Right atrium auricular region (tissue), 2 donors: ENCODE results near the gene EXOC3. TPM values are rescaled to one million over a fixed set of nuclear protein-coding genes. Genes with fewer than 3 reads are reported as not detected.

Experiments
- DNase-seq: peaks from one replicate; pipeline ENCODE4 v3.0.0-alpha.2; 2019; ENCODE audit warnings: low spot score
- H3K27ac ChIP-seq, 2 donors: fragments of 200-600 bp; sonication (generic); 1 replicate in 1 of 2; 2 replicates in 1 of 2; pipeline ENCODE4 v1.5.1; 2016 to 2019
- H3K27me3 ChIP-seq, 2 donors: fragments of 200-600 bp; sonication (generic); one replicate each; pipeline versions ENCODE4 v1.5.1 to v1.6.0; 2017 to 2019
- H3K36me3 ChIP-seq: fragments of 200-600 bp; sonication (generic); one replicate; pipeline ENCODE4 v1.5.1; 2016
- H3K4me1 ChIP-seq, 2 donors: fragments of 200-600 bp; sonication (generic); one replicate each; pipeline versions ENCODE4 v1.5.1 to v1.6.0; 2017 to 2019
- H3K4me3 ChIP-seq, 2 donors: fragments of 200-600 bp; sonication (generic); 1 replicate in 1 of 2; 2 replicates in 1 of 2; pipeline ENCODE4 v1.5.1; 2017 to 2019; ENCODE audit warnings: mild to moderate bottlenecking in 1 of 2, moderate library complexity in 1 of 2
- H3K9me3 ChIP-seq, 2 donors: fragments of 200-600 bp; sonication (generic); one replicate each; pipeline ENCODE4 v1.5.1; 2019
- CTCF ChIP-seq, 2 donors: fragments of 200-600 bp; sonication (generic); IDR thresholded peaks; one replicate each; pipeline ENCODE4 v1.5.1; 2019; ENCODE audit warnings: antibody characterized with exemption in 2 of 2
- total RNA-seq, 2 donors: library from RNA; depleted of rRNA; stranded (reverse); fragments of >200 nt; gene quantifications; one replicate each; pipeline ENCODE4 v1.1.0, GENCODE V29; 2016

The EXOC3 gene
- total RNA-seq, 2 donors from 2014 or later = 34.7 to 40.7 TPM

- no peak for TF ChIP-seq CTCF (IDR thresholded peaks at IDR 0.05)
- no peaks in the 10 kb centered on the region for H3K27me3 ChIP-seq
- no peaks in the 10 kb centered on the region for H3K36me3 ChIP-seq
- no peak for DNase-seq
- H3K4me3 ChIP-seq = no peak overlapping the region
- H3K4me1 ChIP-seq = no peaks in the 10 kb centered on the region
- H3K27ac ChIP-seq = no peak overlapping the region
- H3K9me3 ChIP-seq = no peaks in the 10 kb centered on the region
Observed at GRCh38 chr5:491856-492155, 48.8 kb downstream of the EXOC3 start.

GRCh38 chr5:492314-492893 is 49.4 kb downstream of the EXOC3 start:
- no peak overlapping the region for H3K27ac ChIP-seq
- H3K4me3 ChIP-seq = no peak overlapping the region
- H3K4me1 ChIP-seq = no peaks in the 10 kb centered on the region
- H3K9me3 ChIP-seq = no peaks in the 10 kb centered on the region
- H3K27me3 ChIP-seq = no peaks in the 10 kb centered on the region
- no peaks in the 10 kb centered on the region for H3K36me3 ChIP-seq
- DNase-seq = no peak
- TF ChIP-seq CTCF (IDR thresholded peaks at IDR 0.05) = no peak

DNA sequence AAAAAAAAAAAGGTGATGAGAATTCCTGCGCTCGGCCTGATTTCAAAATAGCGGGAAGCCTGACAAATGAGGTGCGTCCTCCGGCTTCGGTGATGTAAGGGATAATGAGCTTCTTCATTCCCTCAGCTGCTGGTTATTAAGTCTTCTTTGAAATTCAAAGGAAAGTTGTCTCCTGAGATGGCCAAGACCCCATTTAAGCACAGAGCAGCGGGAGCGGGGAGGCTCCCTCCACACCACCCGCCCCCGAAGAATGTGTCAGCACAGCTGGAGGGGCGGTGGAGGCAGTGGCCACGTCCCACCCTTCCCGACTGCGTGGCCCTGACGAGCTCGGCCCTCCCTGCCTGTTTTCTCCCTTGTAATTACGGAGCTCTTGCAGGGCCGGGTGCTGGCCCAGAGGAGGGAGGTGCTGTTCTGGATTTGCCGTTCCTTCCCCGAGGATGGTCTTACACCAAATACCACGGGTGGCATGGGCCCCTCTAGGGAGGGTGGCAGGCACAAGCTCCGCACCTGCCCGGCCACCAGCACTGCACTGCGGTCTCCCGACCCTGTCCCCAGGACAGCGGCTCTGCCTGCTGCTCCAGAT is 50.2 kb downstream of the EXOC3 start:
- Histone ChIP-seq H3K4me1 (no peaks in the 10 kb centered on the region), H3K4me3 (no peak overlapping the region), H3K27ac (no peak overlapping the region), H3K27me3 (no peaks in the 10 kb centered on the region), H3K9me3 (no peaks in the 10 kb centered on the region), H3K36me3 (no peaks in the 10 kb centered on the region)
- DNase-seq = no peak
- no peak for TF ChIP-seq CTCF (IDR thresholded peaks at IDR 0.05)

DNA sequence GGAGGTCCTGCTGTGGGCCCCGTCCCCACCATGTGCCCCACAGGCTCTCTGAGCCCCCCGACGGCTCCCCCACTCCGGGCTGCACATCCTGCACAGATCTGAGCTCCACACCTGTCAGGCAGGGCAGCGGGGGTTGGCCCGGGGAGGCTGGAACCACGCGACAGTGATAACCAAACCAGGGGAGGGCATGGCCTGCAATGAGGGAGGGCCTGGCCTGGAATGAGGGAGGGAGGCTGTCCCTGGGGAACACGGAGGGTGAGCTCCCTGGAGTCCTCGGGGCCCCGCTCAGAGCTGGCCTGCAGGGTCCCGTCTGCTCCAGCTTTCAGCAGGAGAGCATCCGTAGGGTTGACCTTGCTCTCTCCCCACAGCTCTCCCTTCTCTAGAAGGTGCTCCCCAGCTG is 50.8 kb downstream of the EXOC3 start:
- Histone ChIP-seq H3K36me3 (no peaks in the 10 kb centered on the region), H3K27me3 (no peaks in the 10 kb centered on the region), H3K4me1 (no peaks in the 10 kb centered on the region), H3K9me3 (no peaks in the 10 kb centered on the region), H3K4me3 (no peak overlapping the region), H3K27ac (no peak overlapping the region)
- no peak for TF ChIP-seq CTCF (IDR thresholded peaks at IDR 0.05)
- DNase-seq = no peak

DNA sequence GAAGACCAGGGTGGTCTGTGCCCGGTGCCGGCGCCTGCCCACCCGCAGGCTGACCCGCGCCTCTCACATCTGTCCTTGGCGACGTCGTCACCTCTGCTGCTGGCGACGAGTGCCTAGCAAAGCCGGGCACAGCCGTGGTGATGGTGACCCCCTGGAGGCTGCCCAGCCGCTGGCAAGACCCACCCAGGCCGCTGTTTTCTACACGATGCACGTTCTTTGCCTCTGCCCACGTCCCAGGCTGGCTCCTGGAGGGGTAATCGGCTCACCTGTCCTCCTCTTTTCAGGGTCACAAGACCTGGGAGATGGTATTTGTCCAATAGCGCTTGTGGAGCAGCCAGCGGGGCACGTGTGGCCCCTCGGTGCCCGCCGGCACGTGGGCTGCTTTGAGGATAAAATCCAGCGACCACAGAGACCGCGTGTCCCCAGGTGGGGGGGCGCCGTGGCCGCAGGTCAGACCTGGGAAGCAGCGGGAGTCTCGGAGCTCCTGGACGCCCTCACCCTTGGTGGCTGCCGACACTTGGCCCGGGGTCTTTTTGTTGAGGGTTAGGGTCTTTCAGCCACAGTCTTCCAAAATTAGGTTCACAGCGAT is 51.8 kb downstream of the EXOC3 start:
- no peak overlapping the region for H3K4me3 ChIP-seq
- H3K36me3 ChIP-seq = no peaks in the 10 kb centered on the region
- no peaks in the 10 kb centered on the region for H3K4me1 ChIP-seq
- DNase-seq = no peak
- H3K27ac ChIP-seq = no peak overlapping the region
- no peaks in the 10 kb centered on the region for H3K9me3 ChIP-seq
- TF ChIP-seq CTCF (IDR thresholded peaks at IDR 0.05) = no peak
- no peaks in the 10 kb centered on the region for H3K27me3 ChIP-seq

DNA sequence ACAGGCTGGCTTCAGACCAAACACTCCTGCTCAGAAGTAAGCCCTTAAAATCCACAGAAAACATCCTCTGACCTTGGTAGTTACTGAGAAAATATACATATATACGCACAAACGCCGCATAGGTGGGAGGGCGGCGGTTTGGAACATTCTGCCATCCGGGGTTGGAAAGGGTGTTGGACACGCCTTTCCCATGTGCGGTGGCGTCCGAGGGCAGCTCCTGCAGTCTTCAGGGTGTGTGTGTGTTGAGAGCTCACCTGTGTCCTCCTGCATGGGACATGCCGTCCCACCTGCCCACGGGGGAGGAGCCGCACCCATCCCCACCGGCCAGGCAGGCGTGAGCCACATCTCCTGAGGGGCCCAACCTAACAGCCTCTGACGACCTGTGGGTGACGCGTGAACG is 53.1 kb downstream of the EXOC3 start:
- no peak for DNase-seq

More for the DNA sequence above, 53.1 kb downstream of the EXOC3 start:
- Histone ChIP-seq H3K27ac (no peak overlapping the region), H3K36me3 (no peaks in the 10 kb centered on the region), H3K4me1 (no peaks in the 10 kb centered on the region), H3K4me3 (no peak overlapping the region), H3K27me3 (no peaks in the 10 kb centered on the region), H3K9me3 (no peaks in the 10 kb centered on the region)
- no peak for TF ChIP-seq CTCF (IDR thresholded peaks at IDR 0.05)
